HT-29 (cell line): Measurements from ENCODE around the gene ETDC. TPM values are rescaled to one million over a fixed set of nuclear protein-coding genes. Genes with fewer than 3 reads are reported as not detected.

ENCODE experiments used
- DNase-seq: peaks from one replicate; pipeline ENCODE4 v3.0.0-alpha.2; 2015; ENCODE audit warnings: low spot score
- total RNA-seq: library from RNA; depleted of rRNA; stranded (reverse); fragments of >200 nt; shearing (Covaris generic); gene quantifications from 2 replicates; pipeline ENCODE4 v1.2.3, GENCODE V29; 2014; rRNA removed

Gene ETDC
- total RNA-seq, 1 experiment from 2014 or later, result not detected

- DNase-seq, result peak; percentile 3
These were observed 35.9 kb downstream of the ETDC start for GRCh38 chrX:135345107-135345589.

DNA sequence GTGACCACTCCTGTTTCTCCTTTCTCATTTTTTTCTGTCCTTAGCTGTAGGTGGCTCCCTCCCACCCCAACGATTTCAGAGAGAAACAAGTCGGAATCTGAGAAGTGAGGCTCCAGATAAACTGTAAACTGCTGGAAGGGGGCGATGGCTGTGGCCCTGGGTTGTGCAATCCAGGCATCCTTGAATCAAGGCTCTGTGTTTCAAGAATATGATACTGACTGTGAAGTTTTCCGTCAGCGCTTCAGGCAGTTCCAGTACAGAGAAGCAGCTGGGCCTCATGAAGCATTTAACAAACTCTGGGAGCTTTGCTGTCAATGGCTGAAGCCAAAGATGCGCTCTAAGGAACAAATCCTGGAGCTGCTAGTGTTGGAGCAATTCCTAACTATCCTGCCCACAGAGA is 37.7 kb downstream of the ETDC start:
- DNase-seq, result no peak

GRCh38 chrX:135347381-135348016 is 38.2 kb downstream of the ETDC start:
- no peak for DNase-seq

GRCh38 chrX:135354288-135354687 is 45.0 kb downstream of the ETDC start:
- DNase-seq, result no peak

Other genes starting within 250 kb of the ETDC start
- not detected in 2 replicates for gene SMIM10L2B, start 210.8 kb upstream of the ETDC start, total RNA-seq
- not detected in 2 replicates for gene ETDB, start 189.0 kb upstream of the ETDC start, total RNA-seq
- gene CT55, start 138.1 kb upstream of the ETDC start, total RNA-seq, result not detected in 2 replicates
- gene ETDA, start 57.4 kb upstream of the ETDC start, total RNA-seq, result not detected in 2 replicates
- 6.8 and 9.2 TPM in 2 replicates for gene ZNF75D, start 34.6 kb downstream of the ETDC start, total RNA-seq
- gene ZNF449, start 35.3 kb downstream of the ETDC start, total RNA-seq, result 0.71 and 1.0 TPM in 2 replicates
- gene SMIM10L2A, start 112.5 kb downstream of the ETDC start, total RNA-seq, result 0.03 and 0.08 TPM in 2 replicates
- 0.36 and 0.68 TPM in 2 replicates for gene INTS6L, start 211.2 kb downstream of the ETDC start, total RNA-seq